ENCODE results near the gene CDH26.

The CDH26 gene

DNA sequence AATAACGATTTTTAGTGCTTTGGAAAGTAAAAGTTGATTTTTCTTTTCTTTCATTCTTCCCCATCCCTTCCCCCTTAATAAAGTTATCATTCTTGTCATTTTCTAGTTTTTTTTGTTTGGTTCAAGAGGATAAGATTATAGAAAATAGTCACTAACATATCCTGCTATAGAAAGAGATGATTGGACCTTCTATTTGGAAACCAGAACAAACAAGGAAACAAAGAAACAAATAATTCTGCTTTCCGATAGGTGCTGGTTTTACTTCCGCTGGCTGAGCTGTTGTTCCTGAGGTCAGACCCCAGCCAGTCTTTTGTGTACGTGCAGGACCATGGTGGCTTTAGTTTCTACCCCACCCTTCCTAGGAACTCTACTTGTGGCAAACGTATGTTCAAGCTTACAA is at the start of gene CDH26:
CDH26 (plus strand) TSS at position 301 of the 400 bp plus-strand sequence. CDS start 304 bp downstream, outside the sequence.
- no peak for DNase-seq

DNA sequence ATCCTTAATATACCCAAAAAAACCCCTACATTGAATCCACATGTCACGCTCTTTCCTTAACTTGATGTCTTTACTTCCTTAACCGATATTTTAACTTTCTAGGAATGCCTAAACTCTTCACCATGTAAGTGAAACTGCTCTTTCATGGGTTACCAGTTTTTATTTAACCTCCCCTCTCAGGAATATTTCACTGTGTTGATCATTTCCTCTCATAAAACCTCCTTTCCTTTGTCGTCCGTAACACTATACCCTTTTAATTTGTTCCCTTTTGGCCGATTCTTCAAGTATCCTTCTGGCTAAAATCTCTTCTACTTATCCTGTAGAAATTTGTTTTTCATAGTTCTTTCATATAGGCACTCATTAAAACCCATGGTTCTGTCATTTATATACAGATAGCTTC is 49.4 kb upstream of the CDH26 start:
- no peak for DNase-seq

DNA sequence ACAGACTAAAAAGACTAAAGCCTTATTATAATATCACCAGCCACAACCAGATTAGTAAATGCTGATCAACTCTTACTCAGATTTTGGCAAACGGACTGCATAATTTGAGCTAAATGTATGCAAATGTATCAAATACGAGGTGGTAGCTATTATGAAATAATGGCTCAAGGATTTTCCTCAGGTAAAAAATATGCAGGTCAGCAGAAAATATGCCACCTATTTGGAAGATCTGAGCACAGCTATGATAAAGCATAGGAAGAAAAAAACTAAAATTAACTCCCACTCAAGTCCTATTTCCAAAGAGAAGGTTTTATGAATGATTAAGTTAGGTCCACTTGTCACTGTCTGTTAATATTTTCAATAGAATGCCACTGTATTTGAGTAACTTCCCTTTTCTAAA is 47.2 kb upstream of the CDH26 start:
- DNase-seq: no peak

DNA sequence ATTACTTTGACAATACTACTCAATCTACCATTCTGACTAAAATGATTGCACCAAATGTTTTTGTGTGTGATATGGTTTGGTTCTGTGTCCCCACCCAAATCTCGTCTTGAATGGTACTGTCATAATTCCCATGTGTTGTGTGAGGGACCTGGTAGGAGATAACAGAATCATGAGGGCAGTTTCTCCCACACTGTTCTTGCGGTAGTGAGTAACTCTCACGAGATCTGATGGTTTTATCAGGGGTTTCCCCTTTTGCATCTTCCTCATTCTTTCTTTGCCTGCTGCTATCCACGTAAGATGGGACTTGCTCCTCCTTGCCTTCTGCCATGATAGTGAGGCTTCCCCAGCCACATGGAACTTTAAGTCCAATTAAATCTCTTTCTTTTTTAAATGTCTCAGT is 45.6 kb upstream of the CDH26 start:
- DNase-seq: peak; percentile 42

DNA sequence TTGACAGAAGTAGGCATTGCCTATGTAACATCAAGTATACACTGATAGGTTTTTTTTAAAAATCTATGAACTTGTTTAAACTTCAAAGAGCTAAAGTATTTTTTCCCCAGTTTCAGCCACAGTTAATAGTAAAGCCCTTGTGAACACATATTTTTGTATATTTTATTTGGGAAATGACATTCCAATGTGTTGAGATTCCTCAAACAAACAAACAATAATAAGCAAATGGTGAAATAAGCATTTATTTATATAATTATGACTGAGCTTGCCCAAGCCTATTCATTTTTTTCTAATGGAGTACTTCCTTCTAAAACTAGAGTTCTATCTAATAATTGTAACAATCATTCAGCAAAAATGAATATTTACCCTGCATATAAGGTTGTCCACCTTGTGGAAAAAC is 37.3 kb upstream of the CDH26 start:
- no peak for DNase-seq

DNA sequence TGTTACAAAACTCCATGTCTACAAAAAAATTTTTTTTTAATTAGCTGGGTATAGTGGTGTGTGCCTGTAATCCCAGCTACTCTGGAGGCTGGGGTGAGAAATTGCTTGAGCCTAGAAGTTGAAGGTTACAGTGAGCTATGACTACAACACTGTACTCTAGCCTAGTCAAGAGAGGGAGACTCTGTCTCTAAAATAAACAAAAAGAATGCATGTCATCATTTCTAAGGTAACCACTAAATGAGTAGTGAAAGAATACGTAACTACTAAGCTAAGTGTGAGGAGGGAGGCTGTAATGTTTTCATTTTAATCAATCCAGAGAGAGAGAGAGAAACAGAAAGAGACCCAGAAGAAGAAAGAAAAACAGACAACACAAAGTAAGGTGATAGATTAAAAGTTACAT is 34.7 kb upstream of the CDH26 start:
- DNase-seq: no peak

DNA sequence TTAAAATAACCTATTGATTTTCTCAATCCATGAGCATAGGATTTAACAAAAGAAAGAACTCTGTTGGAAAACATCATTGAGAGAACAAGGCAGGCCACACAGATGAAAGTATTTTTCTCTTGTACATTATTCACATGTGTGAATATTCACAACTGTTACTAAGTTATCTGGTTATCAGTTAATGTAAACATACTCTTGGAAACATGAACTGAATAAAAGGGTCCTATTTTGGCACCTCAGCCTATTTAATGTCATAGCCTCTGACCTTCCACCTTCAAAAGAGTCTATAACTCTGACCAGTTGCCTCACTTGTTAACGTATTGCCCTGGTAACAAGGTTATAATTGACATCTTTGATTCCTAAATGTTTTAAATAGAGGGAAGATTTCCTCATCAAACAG is 32.9 kb upstream of the CDH26 start:
- no peak for DNase-seq

DNA sequence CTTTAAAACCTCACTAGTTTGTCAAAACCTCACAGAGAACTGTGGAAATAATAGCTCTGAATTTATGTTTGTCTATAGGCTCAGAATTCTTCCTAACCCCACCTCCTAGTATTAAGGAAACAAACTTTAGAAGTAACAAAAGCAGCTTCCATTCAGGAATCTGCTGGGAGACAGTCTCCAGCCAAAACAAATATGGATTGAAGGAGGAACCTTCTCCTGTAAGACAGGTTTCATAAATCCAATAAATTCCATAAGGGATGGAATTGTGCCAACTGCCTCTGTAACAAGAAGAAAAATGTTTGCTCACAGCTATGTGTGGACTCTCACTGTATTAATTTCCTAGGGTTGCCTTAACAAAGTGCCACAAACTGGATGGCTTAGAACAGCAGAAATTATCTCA is 32.3 kb upstream of the CDH26 start:
- DNase-seq: no peak

DNA sequence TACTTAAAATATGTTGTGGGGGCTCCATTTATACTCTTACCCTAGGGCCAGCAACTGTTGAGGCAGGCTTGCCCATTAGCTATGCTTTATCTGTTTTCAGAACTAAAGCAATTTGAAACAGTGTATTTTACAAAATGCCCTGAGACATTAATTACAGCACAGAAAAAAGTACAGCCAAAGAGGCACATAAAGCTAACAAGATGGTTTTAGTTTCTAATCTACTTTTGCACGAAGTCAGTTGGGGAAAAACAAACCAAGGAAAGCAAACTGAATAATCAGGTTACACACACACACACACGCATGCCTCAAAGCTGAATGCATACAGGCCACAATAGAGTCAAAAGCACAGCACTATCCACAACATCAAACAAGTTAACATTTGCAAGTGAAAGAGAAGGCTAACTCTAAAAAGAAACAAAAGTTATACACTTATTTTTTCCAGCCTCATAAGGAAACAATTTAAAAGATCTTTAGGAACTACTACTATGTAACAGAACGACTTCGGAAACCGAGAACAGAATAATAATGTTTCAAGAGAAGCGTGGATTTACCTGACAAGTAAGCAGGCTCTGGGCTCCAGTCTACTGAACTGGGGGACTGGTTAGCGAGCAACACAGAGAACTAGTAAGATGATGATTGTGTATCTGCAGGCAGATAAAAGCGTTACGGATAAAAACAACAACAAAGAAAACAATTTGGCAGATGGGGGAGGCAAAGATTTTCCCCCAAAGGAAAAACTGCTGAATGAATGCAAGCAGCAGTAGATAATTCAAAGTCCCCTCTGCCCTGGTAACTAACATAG is 26.5 kb upstream of the CDH26 start:
- no peak for DNase-seq

DNA sequence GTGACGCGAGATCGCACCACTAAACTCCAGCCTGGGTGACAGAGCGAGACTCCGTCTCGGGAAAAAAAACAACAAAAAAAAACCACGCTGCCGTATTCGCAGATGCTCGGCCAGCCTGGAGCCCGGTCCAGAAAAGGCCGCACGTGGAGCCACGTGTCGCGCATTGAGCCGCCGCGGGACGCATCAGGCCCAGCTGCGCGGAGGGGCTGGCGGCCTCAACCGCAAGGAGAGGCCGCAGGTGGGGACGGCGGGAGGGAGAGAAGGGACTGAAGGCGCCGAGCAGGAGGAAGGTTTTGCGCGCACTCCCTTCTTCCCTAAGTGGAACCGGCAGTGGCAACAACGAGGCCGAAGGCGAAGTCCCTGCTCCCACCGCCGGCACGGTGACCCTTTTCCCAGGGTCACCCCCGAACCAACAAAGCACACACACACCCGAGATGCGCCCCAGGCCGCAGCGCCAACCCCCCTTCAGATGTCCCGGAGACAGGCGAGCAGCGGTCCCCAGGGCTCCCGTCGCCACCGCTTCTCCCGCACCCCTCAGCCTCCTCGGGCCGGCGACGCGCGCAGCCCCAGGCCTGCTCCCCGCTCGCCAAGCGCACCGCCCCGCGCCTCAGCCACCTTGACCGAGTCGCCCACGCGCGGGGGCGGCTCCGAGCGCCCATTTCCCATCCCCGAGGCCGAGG is 25.5 kb upstream of the CDH26 start:
- DNase-seq: no peak

DNA sequence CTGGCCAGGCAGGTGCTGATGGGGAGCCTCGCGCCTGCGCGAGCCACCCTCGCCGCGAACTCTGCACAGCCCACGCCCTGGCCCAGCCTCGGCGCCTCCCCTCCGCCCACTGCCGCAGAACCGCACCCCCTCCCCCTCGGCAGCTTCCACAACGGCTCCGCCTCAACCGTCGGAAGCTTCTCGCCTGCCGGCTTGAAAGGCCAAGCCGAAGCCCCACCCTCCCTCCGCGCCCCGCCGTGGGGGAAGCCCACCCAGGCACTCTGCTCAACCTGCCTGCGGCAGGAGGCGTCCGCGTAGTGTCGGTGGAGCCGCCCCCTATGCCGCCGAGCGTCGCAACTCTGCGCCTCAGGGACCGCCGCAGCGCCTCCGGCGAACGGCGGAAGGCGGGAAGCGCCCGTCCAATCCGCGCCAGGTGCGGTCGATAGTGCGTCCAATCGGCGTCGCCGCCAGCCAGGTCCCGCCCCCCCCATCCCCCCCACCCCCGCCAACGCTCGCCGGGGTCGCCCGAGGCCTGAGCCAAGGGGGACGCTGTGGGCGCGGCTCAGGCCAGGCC is 24.9 kb upstream of the CDH26 start, which contains the start of gene SYCP2:
SYCP2 (minus strand) TSS at position 342 of the 553 bp plus-strand sequence. CDS start 11,224 bp downstream, outside the sequence.
- peak; percentile 62 for DNase-seq

DNA sequence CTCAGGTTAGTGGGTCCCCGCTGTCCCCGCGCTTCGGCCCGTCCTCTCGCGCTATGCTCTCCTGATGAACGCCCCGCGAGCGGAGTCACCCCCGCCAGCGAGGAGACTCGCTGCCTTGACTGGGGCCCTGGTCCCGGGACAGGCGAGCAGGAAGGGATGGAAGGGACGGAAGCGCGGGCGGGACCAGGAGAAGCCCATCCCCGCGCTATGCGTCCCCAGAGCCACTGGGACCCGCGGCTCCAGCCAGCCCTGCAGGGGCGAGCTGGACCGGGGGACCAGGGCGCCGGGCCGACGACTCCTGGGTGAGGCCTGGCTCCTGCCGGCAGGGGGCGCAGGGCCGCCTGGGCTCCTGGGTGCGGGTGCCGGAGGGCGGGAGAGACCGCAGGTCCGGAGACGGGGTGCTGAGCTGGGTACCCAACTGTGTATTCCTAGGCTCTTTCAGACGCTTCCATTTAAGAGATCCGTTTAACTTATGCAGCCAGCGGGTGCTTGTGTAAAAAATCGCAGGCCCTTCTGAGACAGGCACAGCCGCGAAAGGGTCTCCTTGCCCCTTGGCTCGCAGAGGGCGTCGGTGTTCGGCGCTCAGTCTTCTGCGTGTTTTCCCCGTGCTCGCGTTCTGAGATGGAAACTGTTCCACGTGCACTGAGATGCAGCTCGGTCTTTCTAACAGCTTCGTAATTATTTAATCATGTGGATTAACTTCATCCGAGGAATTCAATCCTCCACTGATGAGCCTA is 24.2 kb upstream of the CDH26 start:
- peak; percentile 83 for DNase-seq

DNA sequence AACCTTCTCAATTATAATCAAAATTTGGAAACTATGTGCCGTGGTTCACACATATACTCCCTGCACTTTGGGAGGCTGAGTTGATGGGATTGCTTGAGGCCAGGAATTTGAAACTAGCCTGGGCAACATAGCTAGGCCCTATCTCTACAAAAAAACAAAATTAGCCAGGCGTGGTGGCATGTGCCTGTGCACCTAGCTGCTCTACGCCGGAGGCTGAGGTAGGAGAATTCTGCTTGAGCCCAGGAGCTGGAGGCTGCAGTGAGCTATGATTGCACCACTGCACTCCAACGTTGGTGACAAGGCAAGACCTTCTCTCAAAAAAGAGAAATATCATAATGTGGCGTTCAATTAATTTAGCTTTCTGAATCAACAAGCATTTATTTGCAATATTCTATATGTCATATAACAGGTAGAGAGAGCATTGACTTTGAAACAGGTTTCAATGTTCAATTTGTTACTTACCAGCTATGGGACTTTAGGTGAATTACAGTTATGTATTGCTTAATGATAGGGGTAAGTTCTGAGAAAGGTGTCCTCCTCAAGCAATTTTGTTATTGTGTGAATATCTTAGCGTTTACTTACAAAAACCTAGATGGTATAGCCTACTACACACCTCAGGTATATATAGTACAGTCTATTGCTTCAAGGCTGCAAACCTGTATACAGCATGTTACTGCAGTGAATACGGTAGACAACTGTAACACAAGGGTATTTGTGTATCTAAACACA is 22.6 kb upstream of the CDH26 start:
- no peak for DNase-seq

DNA sequence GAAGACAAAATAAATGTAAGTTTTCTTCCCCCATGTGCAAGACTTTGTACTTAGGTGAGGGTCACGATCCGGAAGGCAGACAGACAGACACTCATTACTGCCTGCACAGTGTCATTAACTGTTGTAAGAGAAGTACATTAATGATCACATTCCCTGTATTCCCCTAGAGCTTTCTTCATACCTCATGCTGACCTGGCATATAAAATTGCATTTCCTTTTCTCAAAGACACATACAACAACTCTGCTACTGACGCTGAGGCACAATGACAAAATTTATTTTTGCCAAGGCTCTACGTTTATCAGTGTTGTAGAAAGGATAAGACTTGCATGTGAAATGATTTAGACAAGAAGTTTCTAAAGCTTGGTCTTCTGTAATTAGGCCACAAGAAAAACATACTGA is 21.8 kb upstream of the CDH26 start:
- DNase-seq: no peak

DNA sequence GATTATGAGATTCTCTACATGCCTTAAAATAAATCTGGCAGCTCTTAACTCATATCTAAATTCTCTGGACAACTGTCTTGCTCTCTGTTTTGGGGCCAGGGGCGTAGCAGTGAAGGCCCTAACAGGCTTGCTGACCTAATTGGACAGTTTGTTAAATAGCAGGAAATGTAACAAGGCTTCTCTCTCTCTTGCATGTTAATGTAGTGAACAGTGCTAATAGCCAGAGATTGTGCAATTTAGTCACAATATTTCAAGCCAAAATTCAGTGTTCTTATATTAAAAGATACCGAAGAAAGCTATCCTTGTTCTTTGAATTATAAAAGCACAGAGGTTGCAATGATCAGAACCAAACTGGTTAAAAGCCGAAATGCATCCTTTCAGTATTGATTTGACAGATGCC is 21.1 kb upstream of the CDH26 start:
- DNase-seq: no peak

DNA sequence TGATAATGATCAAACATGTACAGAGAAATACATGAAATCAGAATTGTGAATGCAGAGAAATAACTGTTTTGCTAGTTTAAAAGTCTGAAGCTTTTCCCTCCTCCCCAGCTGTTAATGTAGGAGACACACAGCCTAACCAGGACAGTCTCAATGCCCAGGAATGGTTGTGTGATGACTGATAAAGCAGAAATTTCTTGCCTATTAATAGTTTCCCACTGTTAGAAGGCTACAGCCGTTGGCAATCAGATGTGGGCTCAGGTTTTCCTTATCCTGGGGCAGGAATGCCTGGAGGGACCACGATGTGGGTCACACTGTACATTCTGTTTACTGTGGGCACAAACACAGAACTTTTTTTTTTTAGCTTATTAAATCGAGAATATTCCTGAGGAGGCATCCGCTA is 20.0 kb upstream of the CDH26 start:
- DNase-seq: no peak

DNA sequence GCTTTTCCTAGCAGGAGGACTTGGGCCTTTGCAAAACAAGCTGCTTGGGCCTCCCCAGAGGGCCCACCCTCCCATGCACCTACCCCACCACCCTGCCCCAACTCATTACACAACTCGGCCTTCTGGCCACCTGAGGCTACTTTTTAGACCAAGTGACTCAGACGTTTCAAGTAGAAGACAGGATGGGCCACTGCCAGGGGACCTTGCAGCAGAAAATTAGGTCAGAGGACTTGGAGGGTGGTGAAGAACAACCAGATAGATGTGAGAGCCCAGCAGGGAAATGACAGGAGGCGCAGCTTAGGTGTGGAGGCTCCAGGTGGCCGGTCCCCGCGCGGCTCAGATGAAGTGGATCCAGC is 19.5 kb upstream of the CDH26 start:
- DNase-seq: no peak

DNA sequence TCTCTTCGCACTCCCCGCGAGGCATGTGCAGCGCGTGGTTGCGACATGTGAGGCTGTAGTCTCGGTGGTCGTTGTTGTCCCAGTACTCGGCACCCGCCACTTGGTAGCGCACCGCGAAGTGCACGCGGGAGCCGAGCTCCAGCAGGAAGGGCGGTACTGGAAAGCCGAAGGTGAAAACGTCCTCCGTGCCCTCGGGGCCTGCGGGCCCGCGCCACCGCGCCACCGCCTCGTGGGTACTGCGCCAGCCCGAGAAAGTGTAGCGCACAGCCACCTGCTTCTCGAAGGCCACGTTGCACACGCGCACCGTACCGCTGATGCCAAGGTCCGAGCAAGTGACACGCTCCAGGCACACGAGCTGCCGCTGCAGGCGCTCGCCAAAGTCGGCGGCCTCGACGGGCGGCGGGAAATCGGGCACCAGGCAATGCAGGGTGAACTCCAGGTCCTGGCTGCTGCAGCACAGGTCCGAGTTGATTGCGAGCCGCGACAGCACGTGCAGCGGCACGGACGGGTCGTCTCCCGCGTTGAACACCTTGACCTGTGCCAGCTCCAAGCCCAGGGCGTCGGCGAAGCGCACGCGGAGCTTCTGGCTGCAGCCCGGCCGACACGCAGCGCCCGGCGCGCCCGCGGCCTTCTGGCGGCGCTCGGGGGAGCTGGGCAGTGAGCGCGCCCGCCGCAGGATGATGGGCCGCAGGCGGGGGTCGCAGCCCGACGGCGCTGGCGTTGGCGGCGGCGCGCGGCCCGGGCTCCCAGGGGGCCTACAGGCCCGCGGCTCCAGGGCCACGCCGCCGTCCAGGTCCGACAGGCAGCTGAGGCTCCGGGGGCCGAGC is 19.0 kb upstream of the CDH26 start:
- DNase-seq: peak; percentile 25

DNA sequence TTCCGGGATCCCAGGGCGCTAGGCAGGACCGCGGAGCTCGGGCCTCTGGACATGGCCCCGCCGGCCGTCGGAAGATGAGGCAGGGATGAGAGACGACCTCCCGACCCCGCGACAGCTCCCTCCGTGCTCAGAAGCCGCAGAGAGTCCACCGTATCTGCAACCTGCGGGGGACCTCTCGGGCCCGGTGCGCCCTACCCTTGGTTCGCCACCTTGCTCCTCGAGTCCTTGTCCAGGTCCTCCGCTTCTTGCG is 18.4 kb upstream of the CDH26 start:
- peak; percentile 44 for DNase-seq

DNA sequence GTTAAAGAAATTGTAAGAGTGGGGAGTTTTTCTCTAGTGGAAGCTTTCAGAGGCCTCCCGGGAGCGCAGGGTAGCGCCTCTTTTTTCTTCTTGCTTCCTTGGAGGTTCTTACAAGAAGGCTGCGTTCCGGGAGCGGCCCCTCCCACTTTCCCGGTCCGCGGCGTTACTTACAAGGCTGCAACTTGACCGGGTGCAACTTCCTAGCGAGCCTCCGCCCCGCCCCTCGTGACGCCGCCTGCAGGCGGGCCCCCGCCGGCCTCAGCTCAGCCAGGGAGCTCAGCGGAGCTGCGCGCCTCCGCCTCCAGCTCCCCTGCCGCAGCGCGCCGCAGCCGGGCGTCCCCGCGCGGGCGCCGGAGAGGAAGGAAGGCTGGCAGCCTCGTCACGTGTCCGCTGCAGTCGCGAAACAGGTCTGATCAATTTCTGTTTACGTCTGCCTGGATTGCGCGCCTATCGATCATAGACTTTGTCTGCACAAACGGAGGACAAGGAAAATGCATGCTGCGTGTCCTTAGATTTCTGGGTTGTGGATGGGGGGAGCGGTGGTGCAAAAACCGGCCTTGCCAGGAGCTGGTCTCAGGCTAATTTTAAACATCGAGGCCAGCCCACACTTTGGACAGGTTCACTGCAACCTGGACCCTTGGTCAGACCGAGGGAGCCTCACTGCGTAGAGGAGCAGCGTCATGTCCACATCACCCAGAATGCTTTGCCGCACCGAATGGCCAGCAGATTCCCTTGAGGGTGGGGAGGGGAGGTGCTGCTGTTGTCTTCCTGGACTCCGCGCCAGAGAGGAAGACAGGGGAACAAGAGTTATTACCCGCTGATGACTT is 17.9 kb upstream of the CDH26 start, which contains the start of the genes FAM217B and PPP1R3D:
FAM217B (plus strand) TSS at position 261 of the 827 bp plus-strand sequence. CDS start 3,555 bp downstream, outside the sequence.
PPP1R3D (minus strand) TSS at position 177 of the 827 bp plus-strand sequence. CDS start 374 bp downstream, outside the sequence.
- DNase-seq: peak; percentile 95

DNA sequence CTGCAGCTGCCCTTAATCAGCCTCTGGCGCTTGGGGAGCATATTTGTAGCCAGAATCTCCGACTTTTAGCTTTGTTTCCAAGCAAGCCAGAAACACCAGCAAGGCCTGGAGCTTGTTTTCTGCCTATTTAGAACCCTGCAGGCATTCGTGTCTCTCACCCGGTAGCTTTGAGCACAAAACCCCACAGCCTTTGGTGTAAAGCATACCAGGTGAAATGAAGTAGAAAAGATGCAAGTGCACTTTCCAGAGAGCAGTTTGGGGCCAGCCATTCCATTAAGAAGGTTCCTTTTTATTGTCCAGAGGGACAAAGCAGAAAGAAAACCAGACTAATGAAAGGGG is 17.3 kb upstream of the CDH26 start:
- no peak for DNase-seq

Measured in hematopoietic multipotent progenitor cell treated with erythropoietin and hydrocortisone succinate and interleukin-3 and kit ligand, for 6 days (in vitro differentiated cells).